ENCODE results near the gene CALML5.

CALML5 gene

DNA sequence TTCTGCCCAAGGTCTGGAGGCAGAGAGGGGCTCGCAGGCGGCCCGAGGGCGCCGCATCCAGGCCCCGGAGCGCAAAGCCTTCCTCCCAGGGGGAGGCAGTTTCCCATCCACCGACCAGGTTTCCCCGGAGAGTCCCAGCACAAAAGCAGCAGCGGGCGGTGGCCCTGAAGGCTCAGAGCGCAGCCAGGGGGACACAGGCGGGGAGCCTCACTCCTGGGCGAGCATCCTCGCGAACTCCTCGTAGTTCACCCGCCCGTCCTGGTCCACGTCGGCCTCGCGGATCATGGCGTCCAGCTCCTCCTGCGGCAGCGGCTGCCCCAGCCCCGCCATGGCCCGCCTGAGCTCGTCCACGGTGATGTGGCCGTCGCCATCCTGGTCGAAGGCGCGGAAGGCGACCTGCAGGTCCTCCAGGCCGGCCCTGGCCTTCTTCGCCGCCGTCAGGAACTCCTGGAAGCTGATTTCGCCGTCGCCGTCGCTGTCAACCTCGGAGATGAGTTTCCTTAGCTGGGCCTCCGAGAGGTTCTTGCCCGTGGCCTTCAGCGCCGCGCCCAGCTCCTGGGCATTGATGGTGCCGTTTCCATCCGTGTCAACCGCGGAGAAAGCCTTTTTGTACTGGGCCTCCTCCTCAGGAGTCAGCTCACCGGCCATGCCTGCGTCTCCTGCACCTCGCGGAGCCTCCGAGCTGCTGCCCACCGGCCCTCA is 428 bp downstream of the CALML5 start:
- DNase-seq: no peak

DNA sequence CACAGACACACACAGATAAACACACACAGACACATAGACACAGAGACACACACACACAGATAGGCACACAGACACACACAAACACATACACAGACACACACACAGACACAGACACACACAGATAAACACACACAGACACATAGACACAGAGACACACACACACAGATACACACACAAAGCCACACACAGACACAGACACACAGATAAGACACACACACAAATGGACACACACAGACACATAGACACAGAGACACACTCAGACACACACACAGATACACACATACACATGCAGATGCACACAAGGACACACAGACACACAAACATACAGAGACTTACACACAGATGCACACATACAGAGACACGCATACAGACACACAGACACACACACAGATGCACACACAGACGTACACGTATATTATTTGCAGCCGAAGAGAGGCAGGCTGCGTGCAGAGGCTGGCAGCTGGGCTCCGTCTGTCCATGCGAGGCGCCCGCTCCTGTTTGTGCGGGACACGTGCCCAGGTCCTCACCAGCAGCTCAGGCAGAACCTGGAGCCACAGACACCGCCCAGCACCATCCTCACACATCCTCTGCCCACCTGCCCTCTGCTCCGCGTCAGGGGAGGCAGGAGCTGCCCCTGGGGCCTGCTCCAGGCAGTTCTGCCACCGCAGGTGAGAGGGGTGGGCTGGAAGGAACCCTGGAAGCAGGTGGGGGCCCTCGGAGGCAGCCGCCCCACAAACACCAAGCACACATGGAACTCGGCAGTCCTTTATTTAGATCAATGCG is 1.2 kb downstream of the CALML5 start:
- no peak for DNase-seq

DNA sequence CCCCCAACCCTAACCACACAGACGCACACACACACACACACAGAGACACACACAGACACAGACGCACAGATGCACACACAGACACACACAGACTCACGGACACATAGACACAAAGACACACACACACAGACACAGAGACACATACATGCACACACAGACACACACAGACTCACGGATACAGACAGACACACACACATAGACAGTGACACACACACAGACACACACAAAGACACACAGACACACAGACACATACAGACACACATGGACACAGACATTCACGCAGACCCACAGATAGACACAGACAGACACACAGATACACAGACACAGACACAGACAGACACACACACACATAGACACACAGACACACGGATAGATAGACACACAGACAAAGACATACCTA is 2.1 kb downstream of the CALML5 start:
- DNase-seq: no peak

DNA sequence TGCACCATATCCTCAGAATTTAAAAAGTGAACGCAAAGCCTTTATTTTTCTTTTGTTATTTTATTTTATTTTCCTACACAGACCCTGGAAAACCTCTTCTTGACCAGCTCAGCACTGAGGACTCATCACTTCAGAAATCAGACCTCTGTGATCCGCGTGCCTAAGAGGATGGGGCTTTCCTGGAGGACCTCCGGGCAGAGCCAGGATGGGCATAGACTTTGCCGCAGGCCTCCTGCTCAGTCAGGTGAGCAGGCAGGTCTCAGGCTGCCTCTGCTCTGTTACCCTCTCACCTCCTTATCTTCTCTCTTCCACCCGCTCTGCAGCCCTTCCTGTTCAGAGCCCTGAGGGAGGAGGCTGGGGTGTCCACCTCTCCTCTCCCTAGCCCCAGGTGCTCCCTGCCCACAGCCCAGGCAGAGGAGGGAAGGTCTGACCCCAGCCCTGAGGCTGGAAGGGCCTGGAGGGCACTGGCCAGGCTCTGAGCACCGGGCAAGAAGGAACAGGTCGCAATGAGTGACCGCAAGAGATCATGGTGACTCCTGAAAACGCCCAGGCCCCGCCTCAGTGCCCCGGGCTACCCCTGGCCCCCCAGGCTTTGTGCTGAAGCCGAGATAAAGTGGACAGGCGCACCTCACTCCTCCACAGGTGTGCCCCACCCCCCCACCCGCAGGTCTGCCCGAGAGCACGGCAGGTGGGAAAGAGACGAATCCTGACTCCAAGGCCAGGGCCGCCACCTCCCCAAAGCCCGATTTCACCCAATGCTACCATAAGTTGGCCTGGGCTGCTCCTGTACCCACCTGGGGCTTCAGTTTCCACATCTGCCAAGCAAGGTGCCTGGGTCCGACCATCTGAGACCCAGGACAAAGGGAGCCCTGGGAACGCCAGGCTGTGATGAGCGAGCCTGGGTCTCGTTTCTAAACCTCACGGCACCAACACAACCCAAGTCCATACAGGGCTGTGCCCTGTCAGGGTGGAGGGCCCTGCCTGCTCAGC is 2.8 kb downstream of the CALML5 start:
- DNase-seq: no peak

DNA sequence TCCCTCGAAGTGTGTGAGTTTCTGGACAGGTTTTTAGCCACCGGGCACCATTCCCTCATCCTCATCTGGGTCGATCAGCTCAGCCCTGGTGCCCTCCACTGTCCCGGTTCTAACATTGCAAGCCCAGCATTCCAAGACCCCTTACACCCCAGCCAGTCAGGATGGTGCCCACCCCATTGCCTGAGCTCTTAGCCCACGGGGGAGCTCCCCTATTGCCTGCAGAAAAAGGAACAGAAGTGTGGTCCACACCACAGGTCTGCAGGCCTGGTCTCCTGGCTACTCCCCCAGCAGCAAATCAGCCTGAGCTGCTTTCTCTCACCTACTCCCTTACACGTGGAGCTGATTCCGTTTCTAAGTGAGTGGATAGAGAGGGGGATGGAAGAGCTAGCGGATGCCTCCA is 4.8 kb downstream of the CALML5 start:
- DNase-seq: no peak

DNA sequence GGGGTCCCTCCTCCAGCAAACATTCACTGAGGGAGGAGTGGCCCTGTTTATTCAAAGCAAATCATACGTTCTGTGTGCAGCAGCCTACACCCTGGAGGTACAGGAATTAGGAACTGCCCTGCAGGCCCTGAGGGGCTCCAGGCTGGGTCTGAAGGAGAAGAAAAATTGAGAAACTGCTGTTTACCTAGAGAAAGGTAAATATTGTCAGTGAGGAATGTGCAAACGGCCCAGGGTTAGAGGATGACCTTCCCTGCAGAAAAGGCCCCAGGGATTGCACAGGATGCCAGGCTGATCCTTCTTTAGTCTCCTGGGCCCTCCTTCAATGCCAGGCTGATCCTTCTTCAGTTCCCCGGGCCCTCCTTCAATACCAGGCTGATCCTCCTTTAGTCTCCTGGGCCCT is 5.7 kb downstream of the CALML5 start:
- no peak for DNase-seq

GRCh38 chr10:5492929-5493576 is 6.3 kb downstream of the CALML5 start:
- DNase-seq: no peak

- no peak for DNase-seq
These were observed 7.0 kb downstream of the CALML5 start for GRCh38 chr10:5492322-5492855.

GRCh38 chr10:5491477-5491876 is 7.9 kb downstream of the CALML5 start:
- DNase-seq: no peak

GRCh38 chr10:5490698-5491464 is 8.5 kb downstream of the CALML5 start:
- no peak for DNase-seq

- no peak for DNase-seq
These were observed 9.3 kb downstream of the CALML5 start for GRCh38 chr10:5490032-5490431.

GRCh38 chr10:5488272-5489161 is 10.9 kb downstream of the CALML5 start:
- no peak for DNase-seq

DNA sequence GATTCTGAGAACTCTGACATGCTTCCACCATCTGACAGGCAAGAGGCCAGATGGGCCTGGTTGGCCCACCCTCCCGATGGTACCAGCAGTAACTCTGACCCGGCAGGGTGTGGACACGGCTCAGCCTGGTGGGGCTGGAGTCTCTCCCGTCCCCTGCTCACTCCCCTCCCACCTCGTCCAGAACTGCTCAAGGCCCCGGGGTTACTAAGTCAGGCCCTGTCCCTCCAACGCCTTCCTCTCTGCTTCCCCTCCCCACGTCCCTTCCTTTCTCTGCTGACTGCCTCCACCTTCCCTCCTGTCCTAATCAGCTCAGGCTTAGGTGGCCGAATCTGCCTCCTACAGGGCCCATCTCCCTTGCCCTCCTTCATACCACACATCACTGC is 12.5 kb downstream of the CALML5 start:
- DNase-seq: no peak

DNA sequence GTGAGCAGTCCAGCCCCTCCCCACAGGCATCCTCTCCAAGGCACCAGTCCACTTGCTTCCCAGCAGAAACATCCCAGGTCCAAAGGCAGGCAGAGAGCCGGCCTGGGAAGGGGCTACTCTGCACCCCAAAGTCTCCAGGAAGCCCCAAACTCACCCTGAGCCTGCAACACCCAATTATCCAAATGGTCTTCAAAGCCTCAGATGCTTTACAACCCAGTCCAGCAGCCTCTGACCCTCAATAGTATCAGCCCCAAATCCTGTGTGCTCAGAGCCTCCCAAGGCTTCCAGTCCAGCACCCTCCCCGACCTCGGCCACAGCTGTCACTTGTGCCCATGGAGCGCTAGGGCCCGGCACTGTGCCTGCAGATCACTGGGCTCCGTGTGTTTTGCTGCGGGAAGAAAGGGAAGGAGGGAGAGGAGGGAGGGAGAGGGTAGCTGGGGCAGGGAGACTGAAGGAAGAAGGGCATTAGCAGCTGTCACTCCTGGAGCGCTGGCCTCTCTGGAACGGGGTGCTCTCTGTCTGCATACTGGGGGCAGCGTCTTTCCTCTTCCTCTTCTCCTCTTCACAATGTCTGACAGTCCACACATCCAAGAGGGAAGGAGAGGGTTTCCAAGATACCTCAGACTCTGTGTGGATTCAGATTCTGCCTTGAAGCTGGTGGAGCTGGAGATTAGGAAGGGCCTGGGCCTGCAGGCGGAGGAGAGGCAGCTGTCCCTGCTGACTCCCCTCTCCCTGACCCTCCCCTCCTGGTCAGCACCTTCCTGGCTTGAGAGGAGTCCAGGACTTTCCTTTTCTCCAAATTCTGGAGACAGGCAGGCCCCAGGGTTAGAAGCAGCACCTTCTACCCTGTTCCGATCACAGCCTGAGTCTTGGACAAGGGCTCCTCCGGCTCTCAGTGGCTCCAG is 13.2 kb downstream of the CALML5 start:
- no peak for DNase-seq

GRCh38 chr10:5485290-5485689 is 14.1 kb downstream of the CALML5 start:
- no peak for DNase-seq

DNA sequence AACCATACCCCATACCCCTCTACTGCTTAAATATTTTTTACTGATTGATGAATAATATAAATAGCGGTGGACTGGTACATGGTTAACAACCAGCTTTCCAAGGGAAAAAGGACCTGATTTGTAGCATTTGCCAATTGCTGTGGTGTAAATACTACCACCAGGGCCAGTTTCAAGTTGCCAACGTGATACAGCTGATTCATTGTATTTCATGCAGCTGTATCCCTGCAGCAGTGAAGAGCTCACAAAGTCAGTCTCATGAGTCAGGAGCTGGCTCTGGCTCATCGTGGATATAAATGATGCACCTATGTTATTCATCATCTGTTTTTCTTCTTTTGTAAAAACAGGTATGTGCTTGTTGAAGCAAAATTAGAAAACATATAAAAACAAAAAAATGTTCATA is 15.2 kb downstream of the CALML5 start:
- no peak for DNase-seq

- no peak for DNase-seq
These were observed 17.4 kb downstream of the CALML5 start for GRCh38 chr10:5482016-5482415.

GRCh38 chr10:5481121-5481520 is 18.2 kb downstream of the CALML5 start:
- DNase-seq: no peak

GRCh38 chr10:5480162-5480941 is 19.0 kb downstream of the CALML5 start:
- DNase-seq: no peak
